ENCODE data around the gene TPCN1. TPM values are rescaled to one million over a fixed set of nuclear protein-coding genes. Genes with fewer than 3 reads are reported as not detected.

TPCN1 gene
- total and polyA plus RNA-seq, 9 donors, result 28.0 to 65.6 (median 47.6) TPM

- H3K9me3 ChIP-seq, result no peaks in the 10 kb centered on the region
- no peak overlapping the region for H3K27ac ChIP-seq
- no peak overlapping the region for H3K4me3 ChIP-seq
- intact Hi-C loops (cut with DNase I), result no loop called here
- DNase-seq, result peak; percentile 39 to 67 (median 55)
- H3K4me1 ChIP-seq (ENCODE audit: insufficient read depth), result peaks cover 18% of the 10 kb centered on the region
- H3K27me3 ChIP-seq, result no peaks in the 10 kb centered on the region
- TF ChIP-seq CTCF (IDR thresholded peaks at IDR 0.05), result no peak
- TF ChIP-seq EP300 (IDR thresholded peaks at IDR 0.05), result no peak
- no peak for TF ChIP-seq POLR2A (IDR thresholded peaks at IDR 0.05)
- no peaks in the 10 kb centered on the region for H3K36me3 ChIP-seq
- WGBS, 3 donors, result 24 to 36% (median 31%) methylated on average over 8 of the region's 8 CpGs
These were observed 55.0 kb downstream of the TPCN1 start for GRCh38 chr12:113276306-113276705.

GRCh38 chr12:113276946-113277500 lies 55.8 kb downstream of the TPCN1 start:
- intact Hi-C loops (cut with DNase I), result no loop called here
- peak in 4 of 5 donors; percentile 7 to 30 (median 14) for DNase-seq
- Histone ChIP-seq H3K27ac (no peak overlapping the region), H3K9me3 (no peaks in the 10 kb centered on the region), H3K27me3 (no peaks in the 10 kb centered on the region), H3K4me1 (ENCODE audit: insufficient read depth) (peaks cover 13% of the 10 kb centered on the region), H3K36me3 (no peaks in the 10 kb centered on the region), H3K4me3 (no peak overlapping the region)
- 94 to 97% (median 94%) methylated on average over 10 of the region's 10 CpGs for WGBS, 3 donors
- TF ChIP-seq EP300 (IDR thresholded peaks at IDR 0.05) (no peak), POLR2A (IDR thresholded peaks at IDR 0.05) (no peak), CTCF (IDR thresholded peaks at IDR 0.05) (no peak)

DNA sequence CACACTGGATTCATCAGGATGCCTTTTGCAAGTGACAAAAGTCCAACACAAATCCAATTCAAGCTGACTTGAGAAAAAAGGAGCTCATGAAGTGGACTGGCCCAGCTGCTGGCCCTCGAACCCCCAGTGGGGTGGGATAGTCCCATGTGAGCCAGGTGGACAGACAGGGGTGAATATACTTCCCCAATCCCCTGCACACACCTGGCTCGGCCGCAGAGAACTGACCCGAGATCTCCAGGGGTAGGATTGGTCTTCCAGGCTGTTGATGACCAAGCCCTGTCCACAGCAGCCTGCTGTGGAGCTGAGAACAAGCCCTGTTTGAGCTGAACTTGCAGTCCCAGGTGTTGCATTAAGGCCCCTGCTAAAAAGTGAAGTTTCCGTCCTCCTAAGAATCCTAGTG lies 56.2 kb downstream of the TPCN1 start:
- Histone ChIP-seq H3K27me3 (no peaks in the 10 kb centered on the region), H3K27ac (no peak overlapping the region), H3K4me1 (ENCODE audit: insufficient read depth) (peaks cover 12% of the 10 kb centered on the region), H3K36me3 (no peaks in the 10 kb centered on the region), H3K9me3 (no peaks in the 10 kb centered on the region), H3K4me3 (no peak overlapping the region)
- intact Hi-C loops (cut with DNase I), result no loop called here
- WGBS, 3 donors, result 94 to 97% (median 96%) methylated on average over 5 of the region's 5 CpGs
- peak in 1 of 5 donors; percentile 28 for DNase-seq
- TF ChIP-seq CTCF (IDR thresholded peaks at IDR 0.05), result no peak

GRCh38 chr12:113278141-113278540 lies 56.9 kb downstream of the TPCN1 start:
- intact Hi-C loops (cut with DNase I), result no loop called here
- DNase-seq, result peak in 1 of 5 donors; percentile 23
- WGBS, 3 donors, result 87 to 92% (median 90%) methylated on average over 8 of the region's 8 CpGs

More at GRCh38 chr12:113278141-113278540, 56.9 kb downstream of the TPCN1 start:
- no peak for TF ChIP-seq POLR2A (IDR thresholded peaks at IDR 0.05)
- no peak for TF ChIP-seq CTCF (IDR thresholded peaks at IDR 0.05)
- no peak for TF ChIP-seq EP300 (IDR thresholded peaks at IDR 0.05)
- H3K9me3 ChIP-seq, result no peaks in the 10 kb centered on the region
- no peaks in the 10 kb centered on the region for H3K36me3 ChIP-seq
- H3K27ac ChIP-seq, result no peak overlapping the region
- no peaks in the 10 kb centered on the region for H3K27me3 ChIP-seq
- H3K4me1 ChIP-seq (ENCODE audit: insufficient read depth), result peaks cover 6% of the 10 kb centered on the region
- H3K4me3 ChIP-seq, result no peak overlapping the region

Data from ovary (tissue), 9 donors.